ENCODE results near the gene NT5DC3.

The NT5DC3 gene
- 5.6 to 13.2 (median 11.7) reads per million in 4 experiments for total RNA-seq

GRCh38 chr12:103840876-103841689 lies at the start of gene NT5DC3:
NT5DC3 (minus strand) TSS chr12:103841234; CDS start chr12:103841156, 78 bp downstream.
- DNase-seq: peak; percentile 80

- DNase-seq: no peak
These were observed 46.7 kb upstream of the NT5DC3 start for GRCh38 chr12:103887738-103888137.

- no peak for DNase-seq
These were observed 45.3 kb upstream of the NT5DC3 start for GRCh38 chr12:103886195-103886797.

- no peak for DNase-seq
These were observed 43.3 kb upstream of the NT5DC3 start for GRCh38 chr12:103884316-103884715.

GRCh38 chr12:103883908-103884307 lies 42.9 kb upstream of the NT5DC3 start:
- no peak for DNase-seq

GRCh38 chr12:103882861-103883596 lies 42.0 kb upstream of the NT5DC3 start:
- no peak for DNase-seq

GRCh38 chr12:103881261-103881660 lies 40.2 kb upstream of the NT5DC3 start:
- no peak for DNase-seq

DNA sequence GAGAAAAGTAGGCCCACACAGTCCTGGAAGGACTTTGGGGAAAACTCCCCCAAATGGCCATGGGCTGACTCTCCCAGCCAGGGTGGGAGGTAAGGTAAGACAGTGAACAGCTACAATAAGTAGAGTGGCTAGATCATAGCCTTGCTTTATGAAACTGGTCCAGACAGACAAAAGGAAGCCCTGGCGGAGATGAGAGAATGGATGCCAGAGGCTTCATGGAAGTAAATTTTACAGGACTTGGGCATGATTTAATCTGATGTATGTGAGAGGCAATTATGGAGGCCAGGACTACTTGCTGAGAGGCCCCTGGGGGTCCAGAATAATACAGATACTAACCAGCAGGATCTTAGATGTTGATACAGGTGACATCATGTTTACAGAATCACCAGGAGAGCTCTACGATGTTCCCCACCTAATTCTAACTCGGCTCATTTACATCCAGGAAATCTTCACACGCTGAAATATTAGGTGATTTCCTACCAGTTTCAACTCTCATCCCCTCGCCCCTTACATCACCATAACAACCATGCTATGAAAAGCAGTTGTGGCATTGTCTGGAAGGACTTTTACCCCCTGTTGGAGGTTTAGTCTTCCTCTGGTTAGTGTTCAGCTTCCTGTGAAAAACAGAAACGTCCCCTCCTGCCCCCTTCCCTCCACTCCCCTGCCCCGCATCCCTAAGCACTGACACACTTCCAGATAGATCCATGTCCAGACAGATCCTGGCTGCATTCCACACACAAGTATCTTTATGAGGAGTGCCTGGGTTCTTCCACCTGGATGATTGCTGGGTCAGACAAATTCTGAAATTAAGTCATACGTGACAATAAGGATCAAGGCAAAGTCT lies 39.5 kb upstream of the NT5DC3 start:
- no peak for DNase-seq

GRCh38 chr12:103879878-103880277 lies 38.8 kb upstream of the NT5DC3 start:
- no peak for DNase-seq

GRCh38 chr12:103879048-103879692 lies 38.1 kb upstream of the NT5DC3 start:
- no peak for DNase-seq

DNA sequence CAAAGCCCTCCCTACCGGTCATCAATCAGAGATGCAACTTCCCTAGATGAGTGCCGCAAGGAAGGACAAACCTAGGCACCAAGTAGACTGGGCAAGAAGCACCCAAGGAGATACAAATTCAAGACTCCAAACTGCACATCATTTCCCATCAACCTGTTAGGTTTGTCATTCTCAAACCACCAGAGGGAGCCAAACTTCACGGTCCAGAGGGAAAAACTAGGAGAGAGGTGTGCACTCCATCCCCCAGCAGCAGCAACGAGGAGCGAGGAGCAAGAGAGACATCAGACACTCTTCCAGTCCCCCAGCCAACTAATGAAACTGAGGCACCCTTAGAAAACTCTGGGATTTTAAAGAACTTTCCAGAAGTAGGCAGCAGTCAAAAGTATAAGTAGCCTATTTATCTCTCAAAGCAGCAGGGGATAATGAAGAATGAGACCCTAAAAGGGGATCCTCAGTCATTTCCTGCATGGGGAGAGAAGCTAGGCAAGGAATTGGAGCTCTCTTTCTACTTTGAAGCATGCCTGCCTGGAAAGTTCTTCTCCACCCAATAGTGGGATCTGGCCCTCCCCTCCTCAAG lies 37.0 kb upstream of the NT5DC3 start:
- peak; percentile 25 for DNase-seq

DNA sequence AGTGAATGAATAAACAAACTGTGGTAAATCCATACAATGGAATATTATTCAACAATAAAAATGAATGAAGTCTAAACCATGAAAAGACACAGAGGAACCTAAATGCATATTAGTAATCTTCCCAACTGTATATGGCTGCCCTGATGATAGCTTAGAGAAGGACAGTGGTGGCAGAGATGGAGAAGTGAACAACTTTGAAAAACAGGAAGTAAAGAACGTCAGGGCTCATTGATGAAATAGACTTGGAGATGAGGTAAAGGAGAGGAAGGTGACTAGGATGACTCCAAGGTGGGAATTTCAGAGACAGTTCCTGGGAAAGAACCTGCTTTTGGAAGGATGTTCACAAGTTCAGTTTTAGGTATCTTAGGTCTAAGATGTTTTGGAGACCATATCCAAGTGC lies 36.3 kb upstream of the NT5DC3 start:
- no peak for DNase-seq

DNA sequence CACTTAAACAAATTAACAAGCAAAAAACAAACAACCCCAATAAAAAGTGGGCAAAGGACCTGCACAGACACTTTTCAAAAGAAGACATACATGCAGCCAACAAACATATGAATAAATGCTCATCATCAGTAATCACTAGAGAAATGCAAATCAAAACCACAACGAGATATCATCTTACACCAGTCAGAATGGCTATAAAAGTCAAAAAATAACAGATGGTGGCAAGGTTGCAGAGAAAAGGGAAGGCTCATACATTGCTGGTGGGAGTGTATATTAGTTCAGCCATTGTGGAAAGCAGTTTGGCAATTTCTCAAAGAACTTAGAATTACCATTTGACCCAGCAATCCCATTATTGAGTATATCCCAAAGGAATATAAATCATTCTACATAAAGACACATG lies 34.6 kb upstream of the NT5DC3 start:
- no peak for DNase-seq

- no peak for DNase-seq
These were observed 27.2 kb upstream of the NT5DC3 start for GRCh38 chr12:103868215-103868614.

DNA sequence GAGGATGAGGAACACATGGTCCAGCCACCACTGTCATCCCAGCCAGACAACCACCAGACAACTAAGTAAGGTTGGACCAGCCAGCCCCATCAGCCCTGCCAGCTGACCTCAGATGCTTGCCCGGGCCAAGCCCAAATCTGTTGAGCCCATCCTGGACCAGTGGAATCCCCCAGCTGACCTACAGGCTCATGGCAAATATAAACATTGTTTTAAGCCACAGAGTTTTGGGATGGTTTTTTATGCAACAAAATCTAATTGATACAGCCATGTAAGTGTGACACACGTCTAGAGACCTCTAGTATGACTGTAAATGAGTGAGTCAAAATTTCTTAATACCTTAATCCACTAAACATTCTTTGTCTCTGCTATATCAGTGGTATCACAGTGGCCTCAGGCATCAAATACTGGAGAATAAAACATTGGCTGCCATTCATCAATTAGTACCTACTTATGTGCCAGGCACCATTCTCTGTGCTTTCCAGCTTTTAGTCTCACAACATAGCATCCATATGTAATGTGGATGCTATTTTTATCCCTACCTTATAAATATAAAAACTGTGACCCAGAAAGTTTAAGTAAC lies 24.2 kb upstream of the NT5DC3 start:
- no peak for DNase-seq

GRCh38 chr12:103864710-103865109 lies 23.7 kb upstream of the NT5DC3 start:
- no peak for DNase-seq

- no peak for DNase-seq
These were observed 18.0 kb upstream of the NT5DC3 start for GRCh38 chr12:103858953-103859601.

- DNase-seq: no peak
These were observed 17.3 kb upstream of the NT5DC3 start for GRCh38 chr12:103858335-103858734.

- no peak for DNase-seq
These were observed 16.1 kb upstream of the NT5DC3 start for GRCh38 chr12:103857164-103857563.

DNA sequence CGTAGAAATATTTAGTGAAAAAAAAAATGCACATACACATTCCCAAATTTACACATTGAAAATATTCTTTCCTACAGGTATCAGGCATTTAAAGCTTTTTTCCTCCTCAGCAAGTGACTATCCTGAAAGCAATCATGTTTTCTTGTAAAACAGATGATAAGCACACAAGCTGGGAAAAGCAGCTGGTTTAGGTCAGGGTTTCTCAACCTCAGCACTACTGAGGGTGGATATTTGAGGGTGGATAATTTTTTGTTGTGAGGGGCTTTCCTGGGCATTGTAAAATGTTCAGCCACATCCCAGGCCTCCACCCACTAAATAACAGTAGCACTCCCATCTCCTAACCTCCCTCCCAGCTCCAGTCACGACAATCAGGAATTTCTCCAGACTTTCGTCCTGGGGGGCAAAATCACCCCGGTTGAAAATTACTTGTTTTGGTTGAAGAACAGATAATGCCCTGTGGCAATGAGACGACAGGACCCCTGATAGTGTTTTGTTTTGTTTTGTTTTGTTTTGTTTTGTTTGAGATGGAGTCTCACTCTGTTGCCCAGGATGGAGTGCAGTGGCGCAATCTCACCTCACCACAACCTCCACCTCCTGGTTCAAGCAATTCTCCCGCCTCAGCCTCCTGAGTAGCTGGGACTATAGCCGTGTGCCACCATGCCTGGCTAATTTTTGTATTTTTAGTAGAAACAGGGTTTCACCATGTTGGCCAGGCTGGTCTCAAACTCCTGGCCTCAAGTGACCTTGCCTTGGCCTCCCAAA lies 15.0 kb upstream of the NT5DC3 start:
- no peak for DNase-seq

All from effector CD8-positive, alpha-beta T cell (primary cell).